GM12878 (cell line): ENCODE results near the gene NCKAP5.

ENCODE experiments used
- BRCA1 ChIP-seq: IDR thresholded peaks from 2 replicates; pipeline ENCODE4 v1.6.1; 2011; ENCODE audit warnings: low read depth, low read length, improper control_type of control experiment
- EGR1 ChIP-seq, 2 experiments: IDR thresholded peaks; 1 replicate in 1 of 2; 2 replicates in 1 of 2; pipeline ENCODE4 v1.6.1; 2011 to 2012; ENCODE audit warnings: low read depth in 2 of 2, low read length in 2 of 2, borderline replicate concordance in 1 of 2, mild to moderate bottlenecking in 1 of 2, moderate library complexity in 1 of 2
- POLR2AphosphoS5 ChIP-seq: IDR thresholded peaks from 2 replicates; pipeline ENCODE4 v1.6.1; 2011; ENCODE audit warnings: mild to moderate bottlenecking, low read length, inconsistent platforms

- no peak for TF ChIP-seq POLR2AphosphoS5
- TF ChIP-seq BRCA1, result no peak
- no peak for TF ChIP-seq EGR1 (IDR thresholded peaks at IDR 0.05; ENCODE audit: borderline replicate concordance in 1 of 2, low read depth in 2 of 2, low read length in 2 of 2)
Observed at GRCh38 chr2:133438026-133438425, 130.2 kb downstream of the NCKAP5 start.
